OCI-LY7 (cell line): ENCODE data around the gene PIP5K1A. TPM values are rescaled to one million over a fixed set of nuclear protein-coding genes. Genes with fewer than 3 reads are reported as not detected.
"Not testable (repeated sequence)": the region's sequence is repeated elsewhere in the genome, so short reads cannot be mapped to it uniquely, and the experiment has no call there.

ENCODE experiments used
- BruUV-seq: library from RNA; stranded (reverse); fragments of 400-500 nt; replicated peaks from 2 replicates; lab custom pipeline; 2021; lab: Mats Ljungman, UMichigan
- CTCF ChIA-PET: fragments of 300-600 bp; sonication (Branson Sonifier 250); formaldehyde crosslinking; loops from one replicate; lab custom pipeline; 2022; ENCODE audit warnings: antibody characterized with exemption; ENCODE audit not compliant: unreplicated experiment; lab: Charles Lee
- POLR2A ChIA-PET: fragments of 300-600 bp; sonication (Branson Sonifier 250); formaldehyde crosslinking; loops from one replicate; lab custom pipeline; 2022; ENCODE audit warnings: antibody characterized with exemption; lab: Charles Lee
- DNase-seq: peaks from one replicate; pipeline ENCODE4 v3.0.0-alpha.2; 2015; ENCODE audit warnings: low spot score
- H2AFZ ChIP-seq: fragments of 200-600 bp; sonication (generic), shearing (Covaris generic); 2 replicates; pipeline ENCODE4 v1.6.1; 2014; ENCODE audit warnings: mild to moderate bottlenecking, antibody characterized with exemption, low read length, moderate library complexity
- H3K27ac ChIP-seq: fragments of 200-600 bp; sonication (generic); 2 replicates; pipeline ENCODE4 v1.5.1; 2014; ENCODE audit warnings: mixed run types, low read depth, mild to moderate bottlenecking, moderate library complexity, low read length, inconsistent platforms; ENCODE audit not compliant: poor library complexity, severe bottlenecking
- H3K36me3 ChIP-seq: fragments of 200-600 bp; sonication (generic); 2 replicates; pipeline ENCODE4 v1.6.1; 2014; ENCODE audit warnings: mild to moderate bottlenecking, antibody characterized with exemption, low read length, moderate library complexity, mixed read lengths; ENCODE audit not compliant: insufficient read depth
- H3K4me1 ChIP-seq: fragments of 200-600 bp; sonication (generic); 2 replicates; pipeline ENCODE4 v1.5.1; 2014; ENCODE audit warnings: mild to moderate bottlenecking, low read length; ENCODE audit not compliant: insufficient read depth, poor library complexity, severe bottlenecking
- H3K4me2 ChIP-seq: fragments of 200-600 bp; sonication (generic); 2 replicates; pipeline ENCODE4 v1.6.1; 2014; ENCODE audit warnings: mild to moderate bottlenecking, low read length
- H3K4me3 ChIP-seq: fragments of 200-600 bp; sonication (generic); 2 replicates; pipeline ENCODE4 v1.5.1; 2014; ENCODE audit warnings: mild to moderate bottlenecking, low read depth, low read length; ENCODE audit not compliant: poor library complexity, severe bottlenecking
- H3K79me2 ChIP-seq: fragments of 200-600 bp; sonication (generic); 2 replicates; pipeline ENCODE4 v1.6.1; 2016; ENCODE audit warnings: low read depth, mild to moderate bottlenecking, low read length, moderate library complexity, mixed read lengths; ENCODE audit not compliant: insufficient read depth
- H3K9me2 ChIP-seq: fragments of 200-600 bp; sonication (generic); 2 replicates; pipeline ENCODE4 v1.6.1; 2016; ENCODE audit warnings: mild to moderate bottlenecking, low read length, mixed read lengths; ENCODE audit not compliant: insufficient read depth
- H3K9me3 ChIP-seq: fragments of 200-600 bp; sonication (generic); 2 replicates; pipeline ENCODE4 v1.6.1; 2014; ENCODE audit warnings: mild to moderate bottlenecking, mixed run types, low read length, mixed read lengths
- H4K20me1 ChIP-seq: fragments of 200-600 bp; sonication (generic); 2 replicates; pipeline ENCODE4 v1.6.1; 2014; ENCODE audit warnings: mild to moderate bottlenecking, antibody characterized with exemption, low read length, moderate library complexity, mixed read lengths; ENCODE audit not compliant: insufficient read depth
- EZH2phosphoT487 ChIP-seq: fragments of 200-600 bp; sonication (generic); IDR thresholded peaks from 2 replicates; pipeline ENCODE4 v1.6.1; 2018; ENCODE audit warnings: low read depth, borderline replicate concordance, mild to moderate bottlenecking, mixed run types, antibody characterized with exemption, low read length, moderate library complexity, mixed read lengths
- intact Hi-C: fragments of 100-400 bp; cut with micrococcal nuclease; formaldehyde crosslinking; loops from one replicate; pipeline ENCODE4 v1.10.0; 2022; ENCODE audit not compliant: unreplicated experiment
- total RNA-seq, 2 experiments: library from RNA; depleted of rRNA in 1 of 2; stranded (reverse); fragments of >200 nt in 1 of 2; shearing (Covaris generic) in 1 of 2; gene quantifications; 2 replicates each; pipeline ENCODE4 v1.2.3, GENCODE V29; 2014 to 2022
- TF ChIP-seq, protein P1 (sequence below): fragments of 200-600 bp; sonication (generic); conservative IDR thresholded peaks from 2 replicates; pipeline ENCODE4 v1.5.1; 2014; ENCODE audit warnings: mild to moderate bottlenecking, antibody characterized with exemption, low read length, moderate library complexity, mixed read lengths

The PIP5K1A gene
- total RNA-seq, 2 experiments from 2014 or later, result 50.5 to 85.3 TPM

DNA sequence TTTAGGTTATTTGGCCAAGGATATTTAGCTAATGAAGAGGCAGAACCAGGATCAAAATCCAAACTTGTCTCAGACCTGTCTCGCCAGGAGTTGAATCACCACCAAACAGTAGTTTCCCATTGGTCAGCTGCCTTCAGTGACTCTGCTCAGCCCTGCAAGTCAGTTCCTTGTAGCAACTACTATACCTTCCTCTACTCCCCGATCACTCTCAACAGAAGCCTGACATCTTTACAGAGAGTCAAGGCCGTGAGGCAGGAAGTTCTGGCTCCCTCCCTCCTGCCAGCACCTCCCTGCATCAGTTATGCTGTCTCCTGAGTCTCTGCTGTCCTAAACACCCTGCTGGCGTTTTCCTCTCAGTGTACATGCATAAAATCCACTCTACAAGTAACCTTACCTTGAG lies 69.4 kb downstream of the PIP5K1A start:
- Histone ChIP-seq H3K4me1 (no peaks in the 10 kb centered on the region), H4K20me1 (no peaks in the 10 kb centered on the region; the same call in 1 of the 2 replicates), H3K79me2 (no peaks in the 10 kb centered on the region), H3K9me3 (no peaks in the 10 kb centered on the region), H3K4me2 (no peak overlapping the region), H3K4me3 (no peak overlapping the region), H2AFZ (no peak overlapping the region), H3K36me3 (peaks cover 63% of the 10 kb centered on the region), H3K27ac (no peak overlapping the region), H3K9me2 (no peaks in the 10 kb centered on the region)
- intact Hi-C loops, result no loop called here
- TF ChIP-seq, protein P1, sequence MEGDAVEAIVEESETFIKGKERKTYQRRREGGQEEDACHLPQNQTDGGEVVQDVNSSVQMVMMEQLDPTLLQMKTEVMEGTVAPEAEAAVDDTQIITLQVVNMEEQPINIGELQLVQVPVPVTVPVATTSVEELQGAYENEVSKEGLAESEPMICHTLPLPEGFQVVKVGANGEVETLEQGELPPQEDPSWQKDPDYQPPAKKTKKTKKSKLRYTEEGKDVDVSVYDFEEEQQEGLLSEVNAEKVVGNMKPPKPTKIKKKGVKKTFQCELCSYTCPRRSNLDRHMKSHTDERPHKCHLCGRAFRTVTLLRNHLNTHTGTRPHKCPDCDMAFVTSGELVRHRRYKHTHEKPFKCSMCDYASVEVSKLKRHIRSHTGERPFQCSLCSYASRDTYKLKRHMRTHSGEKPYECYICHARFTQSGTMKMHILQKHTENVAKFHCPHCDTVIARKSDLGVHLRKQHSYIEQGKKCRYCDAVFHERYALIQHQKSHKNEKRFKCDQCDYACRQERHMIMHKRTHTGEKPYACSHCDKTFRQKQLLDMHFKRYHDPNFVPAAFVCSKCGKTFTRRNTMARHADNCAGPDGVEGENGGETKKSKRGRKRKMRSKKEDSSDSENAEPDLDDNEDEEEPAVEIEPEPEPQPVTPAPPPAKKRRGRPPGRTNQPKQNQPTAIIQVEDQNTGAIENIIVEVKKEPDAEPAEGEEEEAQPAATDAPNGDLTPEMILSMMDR, result no peak
- ChIA-PET CTCF (no interaction called here), POLR2A (no interaction called here)
- DNase-seq, result no peak
- BruUV-seq, result no TSS peak

DNA sequence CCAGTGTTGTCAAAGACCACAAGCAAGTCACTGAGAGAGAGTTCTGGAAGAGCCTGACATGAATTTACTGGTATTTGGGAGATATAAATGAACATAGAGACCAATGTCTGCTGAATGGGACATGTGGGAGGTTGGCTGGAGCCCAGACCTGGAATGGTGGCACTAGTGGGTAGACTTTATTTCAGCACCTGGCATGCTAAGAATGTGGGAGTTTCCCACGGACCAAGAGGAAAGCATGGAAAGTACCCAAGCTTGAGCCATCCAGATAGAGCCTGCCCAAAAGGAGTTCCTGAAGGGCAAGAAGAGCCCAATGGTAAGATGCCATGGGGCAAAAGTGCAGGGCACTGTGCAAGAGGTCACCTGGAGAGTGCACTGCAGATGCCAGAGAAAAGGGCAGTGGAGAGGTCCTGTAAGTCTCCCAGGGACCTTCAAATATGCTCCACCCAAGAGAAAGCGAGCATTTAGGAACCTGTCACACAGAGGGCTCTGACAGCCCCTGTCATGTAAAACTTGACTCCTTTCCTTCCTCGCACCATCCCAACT lies 75.6 kb downstream of the PIP5K1A start:
- Histone ChIP-seq H4K20me1 (no peaks in the 10 kb centered on the region), H3K9me3 (no peaks in the 10 kb centered on the region), H2AFZ (no peak overlapping the region), H3K4me2 (no peak overlapping the region), H3K9me2 (no peaks in the 10 kb centered on the region), H3K4me1 (peaks cover 13% of the 10 kb centered on the region), H3K27ac (no peak overlapping the region), H3K79me2 (no peaks in the 10 kb centered on the region), H3K4me3 (no peak overlapping the region), H3K36me3 (0 out of 2 replicates have a peak, but pooled peaks cover 7% of the 10 kb centered on the region)
- intact Hi-C loops, result no loop called here
- BruUV-seq, result no TSS peak
- CTCF ChIA-PET, result no interaction called here
- DNase-seq, result no peak
- POLR2A ChIA-PET, result interaction anchor here (0.5 to 0.8 kb wide), 2 partner anchors 12 to 23 kb away, joined by 4 read pairs; no protein-coding TSS in a partner anchor
- TF ChIP-seq EZH2phosphoT487, result no peak
- TF ChIP-seq, protein P1, result no peak

DNA sequence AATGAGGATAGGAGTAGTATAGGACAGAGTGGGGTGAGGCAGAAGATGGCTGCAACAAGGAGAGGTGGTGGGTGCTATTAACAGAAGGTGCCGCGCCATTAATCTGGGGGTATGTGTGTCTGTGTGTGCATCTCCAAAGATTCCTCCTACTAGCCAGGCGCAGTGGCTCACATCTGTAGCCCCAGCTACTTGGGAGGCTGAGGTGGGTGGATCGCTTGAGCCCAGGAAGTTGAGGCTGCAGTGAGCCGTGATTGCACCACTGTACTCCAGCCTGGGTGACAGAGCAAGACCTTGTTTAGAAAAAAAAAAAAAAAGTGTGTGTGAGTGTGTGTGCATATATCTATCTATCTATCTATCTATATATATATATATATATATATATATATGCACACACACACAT lies 77.0 kb downstream of the PIP5K1A start:
- CTCF ChIA-PET, BruUV-seq, intact Hi-C loops, H3K9me2 ChIP-seq, H3K36me3 ChIP-seq, H3K4me2 ChIP-seq, H2AFZ ChIP-seq, H3K79me2 ChIP-seq, H3K9me3 ChIP-seq, H4K20me1 ChIP-seq, DNase-seq, H3K27ac ChIP-seq, H3K4me3 ChIP-seq: not testable (repeated sequence)
- peaks cover 13% of the 10 kb centered on the region for H3K4me1 ChIP-seq
- POLR2A ChIA-PET, result interaction anchor here (0.5 kb wide), 1 partner anchor 219 kb away, joined by 3 read pairs; no protein-coding TSS in a partner anchor
